OCI-LY1 (cell line): ENCODE data around the gene STAP1.

ENCODE experiments used
- H2AFZ ChIP-seq: fragments of 200-600 bp; sonication (generic), shearing (Covaris generic); 2 replicates; pipeline ENCODE4 v1.6.0; 2014; ENCODE audit warnings: antibody characterized with exemption, mild to moderate bottlenecking, low read length
- H3F3A ChIP-seq: fragments of 200-600 bp; sonication (generic), shearing (Covaris generic); 2 replicates; pipeline ENCODE4 v1.6.0; 2014; ENCODE audit warnings: mild to moderate bottlenecking, antibody characterized with exemption, low read length, moderate library complexity; ENCODE audit not compliant: insufficient read depth
- H3K27ac ChIP-seq: fragments of 200-600 bp; sonication (generic); 2 replicates; pipeline ENCODE4 v1.5.1; 2014; ENCODE audit warnings: low read length, mixed run types, mild to moderate bottlenecking, low read depth; ENCODE audit not compliant: poor library complexity, severe bottlenecking
- H3K27me3 ChIP-seq: fragments of 200-600 bp; sonication (generic); 2 replicates; pipeline ENCODE4 v1.6.0; 2014; ENCODE audit warnings: antibody characterized with exemption, mild to moderate bottlenecking, low read length, moderate library complexity; ENCODE audit not compliant: insufficient read depth
- H3K36me3 ChIP-seq: fragments of 200-600 bp; sonication (generic); 2 replicates; pipeline ENCODE4 v1.6.1; 2014; ENCODE audit warnings: mild to moderate bottlenecking, antibody characterized with exemption, low read length, moderate library complexity, mixed read lengths; ENCODE audit not compliant: insufficient read depth
- H3K4me1 ChIP-seq: fragments of 200-600 bp; sonication (generic); 2 replicates; pipeline ENCODE4 v1.5.1; 2014; ENCODE audit warnings: mild to moderate bottlenecking, low read length, moderate library complexity; ENCODE audit not compliant: insufficient read depth, severe bottlenecking
- H3K4me2 ChIP-seq: fragments of 200-600 bp; sonication (generic), shearing (Covaris generic); 2 replicates; pipeline ENCODE4 v1.6.1; 2014; ENCODE audit warnings: low read length
- H3K4me3 ChIP-seq: fragments of 200-600 bp; sonication (generic); 2 replicates; pipeline ENCODE4 v1.5.1; 2014; ENCODE audit warnings: low read length, low read depth, mild to moderate bottlenecking, mixed read lengths; ENCODE audit not compliant: poor library complexity, severe bottlenecking
- H3K79me2 ChIP-seq: fragments of 200-600 bp; shearing (Covaris generic); 2 replicates; pipeline ENCODE4 v1.6.1; 2016; ENCODE audit warnings: mixed run types, low read length, mixed read lengths; ENCODE audit not compliant: insufficient read depth
- H3K9ac ChIP-seq: fragments of 200-600 bp; sonication (generic), shearing (Covaris generic); 2 replicates; pipeline ENCODE4 v1.6.1; 2014; ENCODE audit warnings: mild to moderate bottlenecking, low read length, mixed read lengths
- H3K9me2 ChIP-seq: fragments of 200-600 bp; sonication (generic), shearing (Covaris generic); 2 replicates; pipeline ENCODE4 v1.6.1; 2014; ENCODE audit warnings: low read depth, mild to moderate bottlenecking, low read length, mixed read lengths
- H3K9me3 ChIP-seq: fragments of 200-600 bp; shearing (Covaris generic); 2 replicates; pipeline ENCODE4 v1.6.1; 2014; ENCODE audit warnings: low read length, mixed read lengths
- H4K20me1 ChIP-seq: fragments of 200-600 bp; sonication (generic), shearing (Covaris generic); 2 replicates; pipeline ENCODE4 v1.6.0; 2016; ENCODE audit warnings: mild to moderate bottlenecking, low read length; ENCODE audit not compliant: insufficient read depth
- CTCF ChIP-seq: fragments of 200-600 bp; sonication (generic), shearing (Covaris generic); IDR thresholded peaks from 2 replicates; pipeline ENCODE4 v1.5.1; 2017; ENCODE audit warnings: mild to moderate bottlenecking, antibody characterized with exemption, low read length, moderate library complexity, mixed read lengths
- EZH2 ChIP-seq: fragments of 200-600 bp; sonication (generic), shearing (Covaris generic); IDR thresholded peaks from 2 replicates; pipeline ENCODE4 v1.8.0; 2017; ENCODE audit warnings: borderline replicate concordance, mixed run types, mild to moderate bottlenecking, antibody characterized with exemption, low read length, moderate library complexity, mixed read lengths

The STAP1 gene

GRCh38 chr4:67624939-67625338 is 66.4 kb downstream of the STAP1 start:
- TF ChIP-seq EZH2 (no peak), CTCF (no peak)
- Histone ChIP-seq H3K9me3 (no peaks in the 10 kb centered on the region), H3K9ac (no peak overlapping the region), H3K9me2 (no peaks in the 10 kb centered on the region), H3K36me3 (peaks cover 69% of the 10 kb centered on the region), H3K79me2 (no peaks in the 10 kb centered on the region), H3F3A (no peaks in the 10 kb centered on the region), H3K27ac (no peak overlapping the region), H4K20me1 (no peaks in the 10 kb centered on the region), H3K27me3 (no peaks in the 10 kb centered on the region), H3K4me3 (no peak overlapping the region), H2AFZ (no peak overlapping the region), H3K4me1 (no peaks in the 10 kb centered on the region), H3K4me2 (no peak overlapping the region)

GRCh38 chr4:67632492-67632891 is 74.0 kb downstream of the STAP1 start:
- H3K27ac ChIP-seq = no peak overlapping the region

GRCh38 chr4:67634741-67635140 is 76.2 kb downstream of the STAP1 start:
- H3K4me3 ChIP-seq = no peak overlapping the region
- no peaks in the 10 kb centered on the region for H3K79me2 ChIP-seq
- no peak overlapping the region for H3K4me2 ChIP-seq
- no peak overlapping the region for H3K27ac ChIP-seq
- H3K9ac ChIP-seq = no peak overlapping the region
- H3K9me3 ChIP-seq = no peaks in the 10 kb centered on the region
- H3K4me1 ChIP-seq = no peaks in the 10 kb centered on the region
- H3F3A ChIP-seq = no peaks in the 10 kb centered on the region
- no peaks in the 10 kb centered on the region for H4K20me1 ChIP-seq
- no peak for TF ChIP-seq EZH2
- TF ChIP-seq CTCF = no peak
- H2AFZ ChIP-seq = no peak overlapping the region
- H3K27me3 ChIP-seq = no peaks in the 10 kb centered on the region
- H3K36me3 ChIP-seq = peaks cover 71% of the 10 kb centered on the region
- H3K9me2 ChIP-seq = no peaks in the 10 kb centered on the region

More at GRCh38 chr4:67632492-67632891, 74.0 kb downstream of the STAP1 start:
- Histone ChIP-seq H3K9me2 (no peaks in the 10 kb centered on the region), H3K9ac (no peak overlapping the region), H4K20me1 (no peaks in the 10 kb centered on the region), H2AFZ (no peak overlapping the region), H3K4me1 (no peaks in the 10 kb centered on the region), H3K4me2 (no peak overlapping the region), H3K4me3 (no peak overlapping the region), H3K36me3 (peaks cover 78% of the 10 kb centered on the region), H3K27me3 (no peaks in the 10 kb centered on the region), H3F3A (no peaks in the 10 kb centered on the region), H3K79me2 (no peaks in the 10 kb centered on the region), H3K9me3 (no peaks in the 10 kb centered on the region)
- no peak for TF ChIP-seq EZH2
- no peak for TF ChIP-seq CTCF
